GM19467 (cell line): Measurements from ENCODE around the gene RAB11FIP2.
"Not testable (repeated sequence)": the region's sequence is repeated elsewhere in the genome, so short reads cannot be mapped to it uniquely, and the experiment has no call there.

ENCODE experiments used
- ATAC-seq: cut with Tn5 transposase; IDR thresholded peaks from one replicate; pipeline ENCODE4 v1.9.1; 2021; ENCODE audit warnings: mild to moderate bottlenecking, moderate library complexity; ENCODE audit not compliant: unreplicated experiment

Gene RAB11FIP2, protein sequence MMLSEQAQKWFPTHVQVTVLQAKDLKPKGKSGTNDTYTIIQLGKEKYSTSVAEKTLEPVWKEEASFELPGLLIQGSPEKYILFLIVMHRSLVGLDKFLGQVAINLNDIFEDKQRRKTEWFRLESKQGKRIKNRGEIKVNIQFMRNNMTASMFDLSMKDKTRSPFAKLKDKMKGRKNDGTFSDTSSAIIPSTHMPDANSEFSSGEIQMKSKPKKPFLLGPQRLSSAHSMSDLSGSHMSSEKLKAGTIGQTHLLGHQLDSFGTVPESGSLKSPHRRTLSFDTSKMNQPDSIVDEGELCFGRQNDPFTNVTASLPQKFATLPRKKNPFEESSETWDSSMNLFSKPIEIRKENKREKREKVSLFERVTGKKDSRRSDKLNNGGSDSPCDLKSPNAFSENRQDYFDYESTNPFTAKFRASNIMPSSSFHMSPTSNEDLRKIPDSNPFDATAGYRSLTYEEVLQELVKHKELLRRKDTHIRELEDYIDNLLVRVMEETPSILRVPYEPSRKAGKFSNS

DNA sequence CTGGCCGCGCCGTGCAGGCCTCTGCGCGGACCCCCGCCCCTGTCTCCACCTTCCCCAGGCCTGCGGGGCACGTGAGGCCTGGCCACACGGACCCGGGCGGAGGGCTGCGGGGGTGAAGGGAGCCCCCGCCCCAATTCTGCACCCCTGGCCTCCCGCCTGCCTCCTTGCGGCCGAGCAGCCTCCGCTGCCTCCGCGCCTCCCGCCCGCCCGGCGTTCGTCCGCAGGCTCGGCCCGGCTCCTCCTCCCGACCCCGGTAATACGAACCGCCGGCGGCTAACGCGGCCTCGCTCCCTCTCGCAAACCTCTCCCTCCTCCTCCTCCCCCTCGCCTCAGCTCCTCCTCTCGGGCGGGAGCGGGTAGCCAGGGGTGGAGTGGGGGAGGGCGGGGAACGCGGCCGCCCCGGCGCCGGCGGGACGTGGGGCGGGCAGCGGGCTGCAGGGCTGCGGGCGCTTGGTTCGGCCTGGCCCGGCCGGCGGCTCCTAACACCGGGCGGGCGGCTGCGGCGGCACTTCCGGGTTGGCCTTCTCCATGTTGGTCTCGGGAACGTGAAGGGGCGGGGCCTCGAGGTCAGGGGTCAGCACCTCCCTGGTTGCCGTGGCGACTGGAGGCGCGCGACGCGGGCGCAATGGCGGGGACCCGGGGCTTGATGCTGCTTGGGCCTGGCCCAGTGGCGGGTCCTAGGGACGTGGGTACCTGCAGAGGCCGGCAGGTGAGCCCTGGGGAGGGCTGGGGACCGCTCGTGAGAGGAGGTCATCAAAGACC, at the start of gene RAB11FIP2:
RAB11FIP2 (minus strand) TSS at position 547 of the 762 bp plus-strand sequence. CDS start 778 bp downstream, outside the sequence.
- ATAC-seq: peak; percentile 95

DNA sequence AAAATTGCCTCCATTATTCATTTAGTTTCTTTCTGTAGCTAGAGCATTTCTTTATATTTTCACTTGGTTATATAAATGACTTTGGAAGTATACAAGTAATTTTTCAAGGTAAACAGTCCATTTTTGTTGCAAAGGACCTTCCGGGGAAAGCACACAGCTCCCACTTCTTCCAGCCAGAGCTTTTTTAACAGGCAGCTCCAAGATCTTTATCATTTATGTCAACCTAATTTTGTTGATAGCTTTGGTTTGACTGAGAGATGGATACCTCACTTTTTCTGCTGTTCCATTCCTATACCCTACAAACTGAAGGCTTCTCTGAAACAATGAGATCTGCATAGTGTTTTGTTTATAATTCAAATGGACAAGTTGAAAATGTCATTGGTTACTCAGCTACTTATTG, 49.3 kb upstream of the RAB11FIP2 start:
- no peak for ATAC-seq

DNA sequence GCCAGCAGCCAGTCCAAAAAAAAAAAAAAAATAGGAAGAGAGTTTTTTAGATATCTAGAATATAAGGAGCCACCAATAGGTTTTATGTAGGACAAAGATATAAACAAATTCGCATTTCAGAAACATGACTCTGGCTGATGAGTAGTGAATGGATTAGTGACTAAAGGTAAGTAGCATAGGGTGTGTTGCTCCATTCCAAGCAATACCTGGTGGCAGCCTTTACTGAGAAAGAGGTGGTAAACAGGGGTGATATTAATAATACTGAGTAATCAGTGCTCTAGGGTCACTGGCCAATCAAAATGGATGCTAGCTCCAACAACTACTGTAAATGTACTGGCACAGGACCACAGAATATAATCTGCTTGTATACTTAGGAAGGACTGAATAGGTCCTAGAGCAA, 45.5 kb upstream of the RAB11FIP2 start:
- ATAC-seq: no peak

DNA sequence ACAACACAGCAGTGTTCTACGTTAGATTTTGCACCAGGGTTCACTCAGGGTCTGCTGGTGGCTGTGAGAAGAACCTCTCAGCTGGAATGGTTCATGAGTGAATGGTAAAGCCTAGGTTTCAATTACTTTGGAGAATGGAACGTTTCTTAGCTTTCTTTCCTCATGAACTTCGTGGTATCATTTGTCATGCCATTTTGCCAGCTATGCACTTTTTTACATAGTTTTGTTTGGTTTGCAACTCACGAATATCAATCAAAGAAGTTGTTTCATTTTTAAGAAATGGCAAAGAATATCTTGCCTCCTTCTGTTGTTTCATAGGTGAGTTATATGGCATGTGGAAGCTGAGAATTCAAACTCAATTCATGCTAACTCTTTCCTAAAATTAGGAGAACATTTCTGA, 34.1 kb upstream of the RAB11FIP2 start:
- ATAC-seq: no peak

DNA sequence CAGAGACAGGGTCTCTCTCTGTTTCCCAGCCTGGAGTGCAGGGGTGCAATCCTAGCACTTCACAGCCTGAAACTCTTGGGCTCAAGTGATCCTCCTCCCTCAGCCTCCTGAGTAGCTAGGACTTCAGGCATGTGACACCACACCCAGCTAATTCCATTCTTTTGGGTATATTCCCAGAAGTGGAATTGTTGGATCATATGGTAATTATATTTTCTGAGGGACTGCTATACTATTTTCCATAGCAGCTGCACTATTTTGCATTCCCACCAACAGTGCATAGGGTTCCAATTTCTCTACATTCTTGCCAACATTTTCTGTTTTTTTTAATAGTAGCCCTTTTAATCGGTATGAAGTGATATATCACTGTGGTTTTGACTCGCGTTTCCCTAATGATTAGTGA, 30.0 kb upstream of the RAB11FIP2 start:
- no peak for ATAC-seq

DNA sequence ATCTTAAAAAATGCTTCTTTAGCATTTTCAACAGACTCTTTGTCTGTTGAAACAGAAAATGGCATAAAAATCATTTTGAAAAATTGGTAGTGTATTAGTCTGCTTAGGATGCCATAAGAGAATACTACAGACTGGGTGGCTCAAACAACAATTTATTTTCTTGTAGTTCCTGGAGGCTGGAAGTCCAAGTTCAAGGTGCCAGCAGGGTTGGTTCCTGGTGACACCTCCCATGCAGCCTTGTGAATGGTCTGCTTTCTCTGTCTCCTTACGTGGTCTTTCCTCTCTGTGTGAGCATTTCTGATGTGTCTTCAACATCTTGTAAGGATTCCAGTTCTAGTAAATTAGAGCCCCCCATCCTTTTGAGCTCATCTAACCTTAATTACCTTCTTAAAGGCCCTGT, 26.1 kb upstream of the RAB11FIP2 start:
- no peak for ATAC-seq

DNA sequence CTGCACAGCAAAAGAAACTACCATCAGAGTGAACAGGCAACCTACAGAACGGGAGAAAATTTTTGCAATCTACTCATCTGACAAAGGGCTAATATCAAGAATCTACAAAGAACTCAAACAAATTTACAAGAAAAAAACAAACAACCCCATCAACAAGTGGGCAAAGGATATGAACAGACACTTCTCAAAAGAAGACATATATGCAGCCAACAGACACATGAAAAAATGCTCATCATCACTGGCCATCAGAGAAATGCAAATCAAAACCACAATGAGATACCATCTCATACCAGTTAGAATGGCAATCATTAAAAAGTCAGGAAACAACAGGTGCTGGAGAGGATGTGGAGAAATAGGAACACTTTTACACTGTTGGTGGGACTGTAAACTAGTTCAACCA, 20.6 kb upstream of the RAB11FIP2 start:
- not testable (repeated sequence) for ATAC-seq

DNA sequence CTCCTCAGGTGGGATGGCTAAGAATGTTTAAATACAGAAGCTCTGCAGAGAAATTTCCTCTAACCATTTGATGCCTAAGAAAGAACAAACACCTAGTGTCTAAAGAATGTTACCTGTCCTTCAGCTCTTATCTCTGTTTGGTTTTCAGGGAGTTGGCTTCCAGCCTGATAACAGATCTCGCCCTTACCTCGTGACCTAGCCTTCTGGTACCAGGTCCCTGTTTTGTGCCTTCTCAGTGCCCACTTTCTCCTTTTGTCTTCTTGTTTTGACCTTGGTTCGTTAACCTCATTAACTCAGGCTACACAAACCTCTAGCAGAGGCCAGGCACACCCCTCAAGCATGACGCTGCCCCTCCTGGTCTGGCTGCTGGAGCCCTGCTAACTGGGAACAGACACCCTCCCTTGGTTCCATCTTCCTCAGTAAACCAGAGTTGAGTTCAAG, 16.1 kb upstream of the RAB11FIP2 start:
- no peak for ATAC-seq

DNA sequence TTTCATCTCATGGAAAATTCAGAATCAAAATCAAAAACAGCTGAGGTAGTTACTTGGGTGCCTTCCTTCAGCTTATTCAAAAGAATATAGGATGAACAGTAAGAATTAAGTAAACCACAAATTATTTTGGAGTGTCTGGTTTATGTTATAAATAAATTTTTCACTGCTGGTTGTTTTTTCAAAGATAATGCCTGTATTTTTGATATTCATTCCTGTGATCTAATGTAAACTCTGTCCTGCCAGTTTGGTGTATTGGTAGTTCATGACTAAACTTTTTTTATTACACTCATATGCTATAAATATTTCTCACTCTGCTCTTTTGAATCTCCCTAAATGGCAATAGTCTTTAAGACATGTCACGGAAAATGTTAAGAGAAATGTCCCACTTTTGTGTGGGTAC, 11.6 kb upstream of the RAB11FIP2 start:
- ATAC-seq: no peak

DNA sequence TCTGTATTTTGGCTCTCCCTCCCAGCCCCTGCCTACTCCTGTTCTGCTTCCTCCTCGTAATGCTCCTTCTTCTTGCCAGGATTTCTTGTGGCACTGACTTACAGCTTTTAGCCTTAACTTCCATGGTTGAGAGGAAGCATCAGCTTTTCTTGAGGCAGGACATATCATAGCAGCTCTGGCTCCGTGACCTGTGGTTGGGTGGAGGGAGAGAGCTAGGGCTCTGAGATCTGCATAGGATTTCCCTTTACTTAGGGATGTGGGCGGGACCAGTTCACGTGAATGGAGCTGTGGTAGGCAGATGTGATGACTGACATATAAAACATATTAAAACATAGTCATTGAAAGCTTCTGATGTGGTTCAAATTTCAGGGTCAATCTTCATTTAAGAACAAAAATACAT, 10.6 kb upstream of the RAB11FIP2 start:
- no peak for ATAC-seq

DNA sequence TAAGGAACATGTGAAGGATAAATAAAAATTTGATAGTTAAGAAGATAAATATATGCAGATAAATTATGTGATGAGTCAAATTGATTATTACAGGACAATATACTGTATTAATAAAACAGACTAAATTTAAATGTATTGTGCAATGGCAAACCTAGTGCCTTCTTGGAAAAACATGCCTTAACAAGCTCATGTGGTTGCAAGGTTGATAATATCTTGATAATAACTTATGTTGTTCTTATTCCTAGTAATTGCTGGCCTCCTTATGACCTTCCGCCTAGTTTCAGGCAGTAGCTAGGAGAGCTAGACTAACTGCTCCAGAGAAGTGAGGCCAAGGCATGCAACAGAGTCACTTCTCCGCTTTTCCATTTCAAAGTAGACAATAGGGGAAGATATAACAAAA, 7.6 kb upstream of the RAB11FIP2 start:
- ATAC-seq: no peak

DNA sequence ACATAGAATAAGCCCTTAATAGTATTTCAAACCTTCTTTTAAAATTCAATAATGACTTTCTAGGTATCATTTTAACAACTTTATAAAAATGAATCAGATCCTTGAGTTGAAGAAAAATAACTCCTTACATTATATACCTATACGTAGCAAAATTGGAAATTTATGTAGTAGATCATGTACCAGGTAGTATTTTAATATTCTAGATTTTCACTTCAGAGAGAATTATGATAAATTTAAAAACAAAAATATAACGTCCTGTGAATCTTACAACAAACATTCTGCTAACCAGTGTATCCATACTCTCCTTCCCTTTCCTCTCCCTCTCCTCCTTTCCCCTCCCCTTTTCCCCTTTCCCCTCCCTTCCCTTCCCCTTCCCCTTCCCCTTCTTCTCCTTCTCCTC, 6.1 kb upstream of the RAB11FIP2 start:
- ATAC-seq: no peak

DNA sequence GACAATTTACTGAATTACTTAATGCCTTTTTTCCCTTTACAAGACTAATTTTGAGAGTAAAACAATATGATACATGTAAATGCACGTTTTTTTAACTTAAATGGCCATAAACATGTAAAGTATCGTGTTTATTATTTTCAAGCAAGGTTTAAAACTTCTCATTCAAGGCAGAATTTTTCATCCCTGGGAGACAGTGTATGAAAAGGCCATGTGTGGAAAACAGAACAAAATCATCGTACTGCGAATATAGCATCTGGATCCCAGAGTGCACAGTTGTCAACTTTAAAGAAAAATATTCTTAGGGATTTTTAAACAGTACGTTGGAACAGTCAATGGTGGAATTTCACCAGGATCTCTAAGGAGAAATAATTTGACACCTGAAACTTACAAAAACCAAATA, 1.1 kb upstream of the RAB11FIP2 start:
- ATAC-seq: no peak

DNA sequence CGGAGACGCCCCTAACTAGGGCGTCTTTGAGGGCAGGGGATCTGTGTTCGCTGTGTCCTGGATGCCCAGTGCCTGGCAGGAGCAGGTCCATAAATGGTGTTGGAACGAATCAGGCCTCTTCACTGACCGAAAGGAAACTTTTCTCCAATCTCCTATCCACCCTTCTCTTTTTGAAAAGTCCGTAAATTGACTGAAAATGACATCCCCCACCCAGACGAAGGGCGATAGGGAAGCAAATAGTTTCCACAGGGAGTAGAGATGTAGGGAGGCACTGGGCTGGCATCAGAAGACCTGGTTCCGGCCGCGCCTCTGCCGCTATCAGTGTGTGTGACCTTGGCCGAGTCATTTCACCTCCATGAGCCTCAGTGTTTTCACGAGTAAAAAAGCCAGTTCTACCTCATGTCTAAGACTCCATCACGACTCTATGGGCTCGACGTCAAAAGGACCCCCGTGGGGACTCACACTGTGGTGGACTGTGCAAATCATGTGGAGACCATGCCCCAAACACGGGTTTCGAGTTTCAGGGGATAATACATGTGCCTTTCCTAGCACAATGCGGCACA, 497 bp upstream of the RAB11FIP2 start:
- ATAC-seq: peak; percentile 23

DNA sequence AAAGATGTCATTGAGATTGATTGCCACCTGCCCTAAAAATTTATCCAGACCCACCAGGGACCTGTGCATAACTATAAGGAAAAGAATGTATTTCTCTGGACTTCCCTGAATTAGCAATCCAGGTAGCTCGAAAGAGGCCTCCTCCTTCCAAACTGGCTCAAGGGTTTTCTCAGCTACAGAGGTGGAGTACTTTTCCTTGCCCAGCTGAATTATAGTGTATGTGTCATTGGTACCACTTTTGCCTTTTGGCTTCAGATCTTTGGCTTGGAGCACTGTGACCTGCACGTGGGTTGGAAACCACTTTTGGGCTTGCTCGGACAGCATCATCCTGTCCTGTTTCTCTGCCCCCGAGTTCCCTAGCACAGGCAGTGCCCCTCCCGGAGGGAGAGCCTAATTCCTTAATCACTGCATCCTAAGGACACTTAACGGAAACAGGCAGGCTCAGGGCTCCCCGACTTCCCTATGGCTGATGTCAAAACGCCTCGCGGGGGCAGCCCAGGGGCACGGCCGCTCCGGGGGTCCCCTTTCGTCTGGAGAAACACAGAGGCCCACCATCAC, 825 bp downstream of the RAB11FIP2 start:
- peak; percentile 25 for ATAC-seq

DNA sequence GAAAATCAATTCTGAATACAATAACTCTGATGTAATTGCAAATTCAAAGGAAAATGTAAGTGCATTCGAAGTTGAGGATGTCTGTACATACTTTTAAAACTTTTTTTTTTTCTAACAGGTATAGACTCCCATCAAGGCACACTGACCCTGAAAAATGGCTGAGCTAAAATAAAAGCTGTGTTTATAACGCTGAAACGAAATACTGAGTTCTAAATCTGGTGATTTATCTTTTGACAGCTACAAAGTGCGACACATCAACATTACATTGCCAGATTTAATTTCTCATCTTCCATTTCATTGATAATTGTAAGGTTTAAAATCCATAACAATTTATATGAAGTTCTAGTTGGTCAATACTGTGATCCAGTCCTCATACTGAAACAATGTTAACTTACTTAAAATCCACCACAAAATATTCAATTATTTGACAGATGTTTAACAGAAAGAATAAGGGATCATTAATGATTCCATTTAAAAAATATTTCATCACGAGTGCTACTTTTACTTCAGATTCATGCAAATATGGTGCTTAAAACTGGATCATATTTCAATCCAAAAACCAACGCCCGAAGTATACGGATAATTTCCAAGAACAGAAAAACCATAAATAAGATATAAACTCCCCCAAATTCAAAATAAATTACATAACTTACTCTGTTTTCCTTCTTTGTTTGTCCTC, 1.4 kb downstream of the RAB11FIP2 start:
- ATAC-seq: no peak

DNA sequence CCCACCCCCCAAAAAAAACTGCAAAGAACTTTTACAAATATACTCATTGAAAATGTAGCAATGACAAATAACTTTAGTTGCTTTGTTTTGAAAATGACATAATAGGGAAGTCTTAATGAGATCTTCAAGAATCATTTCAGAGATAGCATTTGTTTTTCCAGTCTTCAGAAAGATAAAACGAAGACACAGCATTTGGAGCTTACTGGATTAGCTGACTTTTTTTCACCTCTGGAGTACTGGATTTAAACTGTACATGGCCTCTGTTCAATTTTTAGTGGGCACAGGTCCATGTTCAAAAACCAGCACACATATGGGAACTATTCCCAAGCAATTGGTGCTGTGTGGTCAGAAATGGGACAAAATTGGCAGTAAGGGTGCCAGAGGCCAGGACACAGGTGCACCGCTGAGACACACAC, 3.9 kb downstream of the RAB11FIP2 start:
- ATAC-seq: no peak

DNA sequence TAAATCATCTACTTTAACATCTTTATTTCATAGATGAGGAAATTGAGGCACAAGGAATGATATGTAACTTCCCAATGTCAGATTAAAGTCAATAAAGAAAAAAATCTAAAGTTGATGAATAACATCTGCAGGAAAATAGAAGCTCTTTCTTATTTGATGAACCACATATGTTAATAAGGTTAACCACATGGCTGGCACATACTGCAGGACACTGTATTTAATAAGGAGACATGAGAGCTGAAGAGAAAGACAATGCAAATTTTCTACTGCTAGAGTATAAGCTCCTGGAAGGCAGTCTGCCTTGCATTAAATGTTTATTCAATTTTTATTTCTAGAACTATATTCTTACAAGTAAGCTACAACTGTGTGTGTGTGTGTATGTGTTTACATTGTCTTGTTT, 4.4 kb downstream of the RAB11FIP2 start:
- no peak for ATAC-seq

DNA sequence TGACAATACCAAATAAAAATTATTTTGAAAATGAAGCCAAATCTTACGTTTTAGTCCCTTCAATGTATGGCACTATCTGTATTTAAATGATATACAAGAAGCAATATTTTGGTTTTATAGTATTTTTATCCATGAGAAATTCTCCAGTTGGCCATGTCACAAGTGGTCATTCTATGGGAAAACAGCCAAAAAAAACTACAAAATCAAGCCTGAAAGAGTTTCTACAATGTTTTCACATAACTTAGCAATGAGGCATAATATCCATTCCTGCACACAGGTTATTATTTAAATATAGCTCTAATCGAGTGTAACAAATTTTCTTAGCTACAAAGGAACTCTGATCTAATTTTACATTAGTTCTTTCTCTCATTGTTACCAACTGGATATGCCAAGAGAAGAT, 5.4 kb downstream of the RAB11FIP2 start:
- no peak for ATAC-seq

DNA sequence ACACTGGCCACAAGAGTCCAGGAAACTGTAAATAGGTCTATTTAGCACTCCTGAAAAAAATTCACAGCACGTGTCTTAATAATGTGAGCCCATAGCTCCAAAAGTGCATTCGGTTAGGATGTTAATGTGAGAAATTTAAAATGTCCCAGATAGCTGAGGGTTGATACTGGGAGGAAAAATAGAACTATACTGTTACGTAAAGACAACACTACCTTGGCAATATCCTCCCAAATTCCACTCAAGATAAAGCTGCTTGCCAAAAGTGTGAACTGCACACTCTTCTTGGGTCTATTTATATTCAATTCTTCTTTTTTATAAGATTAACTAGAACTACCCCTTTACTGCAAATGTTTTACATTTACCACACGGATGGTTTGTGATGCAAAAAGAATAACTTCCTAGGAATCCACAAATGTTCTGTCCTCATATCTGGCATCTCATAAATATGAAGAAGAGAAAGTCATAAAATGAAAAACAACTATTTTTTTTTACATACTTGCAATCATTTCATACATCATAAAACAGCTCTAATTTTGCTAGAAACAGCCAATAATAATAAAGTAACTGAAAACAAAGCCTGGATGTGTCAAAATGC, 10.4 kb downstream of the RAB11FIP2 start:
- ATAC-seq: no peak
